AML-193 (cell line): ENCODE results near the gene GPM6B.

Experiments used
- DNase-seq, 2 experiments: peaks; one replicate each; lab custom pipeline; 2025; lab: John Stamatoyannopoulos, UW

Gene GPM6B, protein sequence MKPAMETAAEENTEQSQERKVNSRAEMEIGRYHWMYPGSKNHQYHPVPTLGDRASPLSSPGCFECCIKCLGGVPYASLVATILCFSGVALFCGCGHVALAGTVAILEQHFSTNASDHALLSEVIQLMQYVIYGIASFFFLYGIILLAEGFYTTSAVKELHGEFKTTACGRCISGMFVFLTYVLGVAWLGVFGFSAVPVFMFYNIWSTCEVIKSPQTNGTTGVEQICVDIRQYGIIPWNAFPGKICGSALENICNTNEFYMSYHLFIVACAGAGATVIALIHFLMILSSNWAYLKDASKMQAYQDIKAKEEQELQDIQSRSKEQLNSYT

DNA sequence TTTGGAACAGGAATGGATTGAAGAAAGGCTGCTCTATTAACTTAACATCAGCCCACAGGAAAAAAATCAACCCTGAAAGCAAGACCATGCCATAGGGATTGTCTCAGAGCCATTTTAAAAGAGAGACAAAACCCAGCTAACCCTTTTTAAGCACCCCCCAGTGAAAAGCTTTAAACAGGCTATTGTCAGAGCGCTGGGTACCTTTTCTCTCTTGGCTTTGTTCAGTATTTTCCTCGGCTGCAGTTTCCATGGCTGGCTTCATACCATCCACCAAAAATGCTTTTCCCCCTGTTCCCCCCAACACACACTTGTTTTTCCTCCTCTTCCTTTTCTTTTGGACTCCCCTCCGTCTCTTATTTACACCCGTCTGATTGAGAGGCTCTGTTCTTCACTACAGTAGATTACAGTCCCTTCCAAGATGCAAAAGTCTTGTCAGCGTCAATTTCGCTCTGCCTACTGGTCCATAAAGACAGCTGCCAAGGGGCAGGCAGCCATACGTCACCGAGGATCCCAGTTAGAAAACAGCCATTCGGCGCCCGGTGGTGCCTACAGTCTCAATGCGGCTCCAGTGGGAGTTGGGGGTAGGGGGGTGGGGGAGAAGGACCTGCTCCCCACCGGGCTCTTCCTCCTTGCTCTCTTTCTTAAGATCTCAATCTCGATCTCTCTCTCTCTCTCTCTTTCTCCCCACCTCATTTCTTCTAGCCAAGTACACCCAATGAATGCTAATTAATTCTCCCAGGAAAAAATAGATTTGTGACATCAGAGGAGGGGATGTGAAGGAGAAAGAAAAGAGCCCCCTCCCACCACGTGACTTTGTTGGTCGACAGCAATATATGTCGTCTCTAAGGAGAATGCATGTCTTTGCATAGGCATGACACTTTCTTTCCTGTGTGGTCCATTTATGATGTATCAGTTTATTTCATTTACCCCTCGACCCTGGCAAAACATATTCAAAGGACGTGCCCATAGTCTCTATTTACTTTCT lies at the start of gene GPM6B:
TSS of gene GPM6B (minus strand) at position 451 of the 985 bp plus-strand sequence. CDS start at position 262, 189 bp downstream.
- no peak for DNase-seq

DNA sequence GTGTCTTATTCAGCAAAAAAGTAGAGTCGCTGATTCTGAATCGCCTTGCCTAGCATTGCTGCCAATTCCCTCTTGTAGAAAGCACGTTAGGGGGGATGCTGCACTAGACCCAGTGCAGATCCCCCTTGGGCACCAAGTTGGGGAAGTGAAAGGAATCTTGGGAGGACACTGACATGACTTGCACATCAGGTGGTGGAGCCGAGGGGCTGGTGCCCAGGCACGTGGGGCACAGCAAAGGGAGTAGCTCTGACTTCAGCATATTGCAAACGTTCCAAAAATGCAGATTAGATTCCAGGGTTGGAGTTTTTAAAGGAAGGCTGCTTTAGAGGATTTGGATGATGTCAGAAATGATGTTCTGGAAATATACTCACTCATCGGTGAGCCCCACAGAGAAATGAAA lies 47.4 kb upstream of the GPM6B start:
- no peak for DNase-seq

DNA sequence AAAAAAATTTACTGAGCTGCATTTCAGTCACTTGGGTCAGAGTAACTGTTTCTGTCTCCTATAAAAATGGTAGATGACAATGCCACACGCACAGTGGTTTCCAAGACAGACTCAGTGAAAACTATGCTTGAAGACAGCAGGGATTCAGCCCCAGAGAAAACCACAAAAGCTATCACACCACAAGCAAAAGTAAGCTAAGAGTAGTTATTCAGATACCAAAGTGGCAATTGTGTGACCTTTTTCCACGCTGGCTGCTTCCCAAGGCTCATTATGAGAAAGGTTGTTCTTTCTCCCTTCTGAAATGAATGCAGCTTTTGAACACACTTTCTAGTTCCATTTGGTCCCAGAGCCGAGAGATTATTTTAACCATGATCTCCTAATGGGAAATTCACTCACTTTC lies 46.4 kb upstream of the GPM6B start:
- DNase-seq = no peak

DNA sequence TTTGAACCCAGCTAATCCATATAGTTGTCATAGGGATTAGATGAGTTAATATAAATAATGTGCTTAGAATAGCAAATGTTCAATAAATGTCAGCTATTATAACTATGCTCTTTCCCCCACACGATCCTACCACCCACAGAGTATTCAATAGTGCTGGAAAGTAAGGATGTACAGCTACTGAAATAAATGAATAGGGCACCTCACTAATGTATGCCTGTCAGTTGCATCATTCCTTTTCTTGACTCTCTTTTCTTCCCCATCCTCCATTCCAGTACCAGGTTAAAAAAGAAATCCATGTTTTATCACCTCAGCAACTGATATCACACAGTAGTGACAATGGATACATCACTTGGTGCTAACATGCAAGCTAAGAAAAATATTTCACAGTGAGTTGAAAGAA lies 42.8 kb upstream of the GPM6B start:
- DNase-seq = no peak

DNA sequence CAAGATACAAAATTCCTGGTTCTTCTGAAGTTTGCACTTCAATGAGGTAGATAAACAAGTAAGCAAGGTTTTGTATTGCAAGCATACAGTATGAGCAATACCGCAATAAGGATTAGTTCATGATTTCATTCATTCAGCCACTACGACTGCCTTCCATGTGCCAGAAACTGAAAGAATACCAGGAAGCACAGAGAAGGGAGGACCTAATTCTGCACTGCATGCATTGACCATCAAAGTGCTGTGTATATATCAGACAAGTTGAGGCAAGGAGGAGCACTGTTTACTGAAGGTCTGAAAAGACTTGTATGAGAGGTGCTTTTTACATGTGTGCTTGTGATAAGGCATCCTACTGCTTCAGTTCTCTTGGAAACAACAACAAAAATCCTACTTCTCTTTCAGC lies 40.9 kb upstream of the GPM6B start:
- DNase-seq = no peak

DNA sequence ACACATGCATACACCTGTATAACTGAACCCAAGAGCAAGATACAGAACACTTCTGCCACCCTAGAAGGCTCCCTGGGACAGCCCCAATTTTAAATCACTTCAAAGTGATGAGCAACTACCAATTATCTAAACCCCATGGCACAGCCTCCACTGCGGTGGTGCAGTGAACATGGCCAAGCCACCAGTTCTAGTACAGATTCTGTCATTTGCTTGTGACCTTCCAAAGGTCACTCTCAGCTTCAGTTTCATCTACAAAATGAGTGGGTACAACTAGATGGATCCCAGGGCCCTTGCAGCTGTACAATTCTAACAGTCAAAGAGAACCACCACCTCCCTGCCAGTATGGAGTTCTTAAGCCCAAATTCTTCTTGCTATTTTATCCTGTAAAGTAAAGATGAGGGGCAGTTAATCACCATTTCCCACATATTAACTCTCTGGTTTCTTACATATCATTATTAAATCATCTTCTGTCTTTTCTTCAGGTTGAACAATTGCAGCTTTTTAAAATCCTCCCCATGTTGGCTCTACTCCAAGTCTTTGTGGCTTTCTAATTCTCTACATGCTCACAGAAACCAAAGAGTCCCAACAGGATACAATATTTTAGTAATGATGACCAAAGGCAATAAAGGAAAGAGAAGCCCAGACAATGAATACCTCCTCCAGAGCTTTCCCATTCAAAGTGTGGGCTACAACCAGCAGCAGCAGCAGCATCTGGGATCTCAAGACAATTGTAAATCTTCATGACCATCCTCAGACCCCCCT lies 39.0 kb upstream of the GPM6B start:
- DNase-seq = no peak

DNA sequence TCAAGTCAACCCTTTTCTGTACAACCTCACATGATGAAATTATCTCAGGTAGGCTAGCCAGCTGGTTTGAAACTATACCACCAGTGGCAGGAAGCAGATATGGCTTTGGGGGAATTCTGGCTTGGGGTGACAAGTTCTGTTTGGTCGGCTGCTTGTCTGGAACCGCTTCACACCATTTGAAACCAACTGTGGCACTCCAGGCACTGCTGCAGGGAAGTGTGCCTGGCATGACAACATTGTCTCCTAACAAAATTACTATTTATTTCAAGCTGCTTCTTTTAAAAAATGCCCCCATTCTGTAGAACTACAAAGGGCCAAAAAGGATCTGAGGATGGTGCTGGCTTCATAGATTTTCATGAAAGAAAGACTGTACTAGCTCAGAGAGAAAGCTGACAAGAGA lies 37.1 kb upstream of the GPM6B start:
- no peak for DNase-seq

DNA sequence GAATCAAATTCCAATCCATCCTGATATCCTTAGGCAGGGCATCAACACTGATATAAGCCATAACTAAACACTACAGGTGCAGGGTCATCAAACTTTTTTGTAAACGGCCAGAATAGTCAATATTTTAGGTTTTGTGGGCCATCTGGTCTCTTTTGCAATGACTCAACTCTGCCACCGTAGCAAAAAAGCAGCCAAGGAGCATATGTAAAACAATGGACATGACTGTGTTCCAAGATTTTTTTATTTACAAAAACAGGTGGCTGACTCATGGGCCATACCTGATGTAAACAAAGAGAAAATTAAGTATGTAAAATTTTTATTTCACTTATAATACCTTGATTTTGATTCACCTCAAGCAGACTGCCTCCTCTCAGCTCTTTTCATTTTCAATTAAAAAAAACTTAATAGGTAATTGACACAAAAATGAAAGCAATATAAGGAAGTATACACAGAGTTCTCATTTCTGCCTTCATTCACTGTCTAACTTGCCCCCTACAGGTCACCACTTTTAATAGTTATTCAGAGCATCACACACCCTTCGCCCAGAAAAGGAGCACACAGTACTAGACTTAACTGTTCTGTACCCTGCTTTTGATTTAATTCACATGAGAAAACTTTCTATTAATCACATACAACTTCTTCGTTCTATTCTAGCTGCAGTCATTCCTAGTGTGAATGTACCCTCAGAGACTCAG lies 35.3 kb upstream of the GPM6B start:
- peak in 1 of 2 experiments; percentile 1 for DNase-seq

DNA sequence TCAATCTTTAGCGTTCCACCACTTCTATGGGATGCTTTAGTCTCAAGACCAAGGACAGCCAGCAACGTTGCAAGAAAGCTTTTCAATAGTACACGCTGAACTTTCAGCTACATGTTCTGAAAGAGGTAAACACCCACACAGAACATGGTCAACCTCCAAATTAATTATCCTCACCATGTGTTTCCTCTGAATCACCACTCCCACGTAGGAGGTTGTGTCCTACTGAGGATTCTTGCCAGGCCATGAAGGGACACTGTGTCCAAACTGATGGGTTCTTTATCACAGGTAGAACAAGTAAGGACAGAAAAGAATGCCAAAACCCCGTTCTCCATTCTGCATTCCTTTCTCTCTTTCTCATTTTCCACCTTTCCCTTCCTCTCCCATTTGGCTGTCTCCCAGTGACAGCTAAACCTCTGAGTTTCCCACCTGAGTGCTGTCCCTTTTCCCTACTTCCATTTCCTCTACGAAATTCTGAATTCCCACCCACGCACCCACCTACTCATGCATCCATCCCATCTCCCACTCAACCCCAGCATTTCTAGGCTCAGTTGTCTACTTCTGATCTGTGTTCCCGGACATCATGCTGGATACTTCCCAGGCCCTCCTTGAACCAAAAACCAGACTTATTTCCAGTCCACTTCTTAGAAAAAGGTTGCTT lies 29.0 kb upstream of the GPM6B start:
- DNase-seq = no peak

DNA sequence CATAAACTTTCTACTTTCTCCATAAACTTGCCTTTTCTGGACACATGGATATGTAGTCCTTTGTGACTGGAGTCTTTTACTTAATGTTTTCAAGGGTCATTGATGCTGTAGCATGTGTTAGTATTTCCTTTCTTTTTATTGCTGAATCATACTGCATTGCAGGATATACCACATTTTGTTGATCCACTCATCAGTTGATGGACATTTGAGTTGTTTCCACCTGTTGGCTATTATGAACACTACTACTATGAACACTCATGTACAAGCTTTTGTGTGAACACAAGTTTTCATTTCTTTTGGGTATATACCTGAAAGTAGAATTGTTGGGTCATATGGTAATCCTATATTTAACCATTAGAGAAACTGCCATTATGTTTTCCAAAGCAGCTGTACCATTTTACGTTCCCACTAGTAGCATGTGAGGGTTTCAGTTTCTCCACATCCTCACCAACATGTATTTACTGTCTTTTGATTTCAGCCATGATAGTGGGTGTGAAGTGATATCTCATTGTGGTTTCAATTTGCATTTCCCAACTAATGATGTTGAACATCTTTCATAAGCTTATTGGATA lies 26.3 kb upstream of the GPM6B start:
- no peak for DNase-seq

DNA sequence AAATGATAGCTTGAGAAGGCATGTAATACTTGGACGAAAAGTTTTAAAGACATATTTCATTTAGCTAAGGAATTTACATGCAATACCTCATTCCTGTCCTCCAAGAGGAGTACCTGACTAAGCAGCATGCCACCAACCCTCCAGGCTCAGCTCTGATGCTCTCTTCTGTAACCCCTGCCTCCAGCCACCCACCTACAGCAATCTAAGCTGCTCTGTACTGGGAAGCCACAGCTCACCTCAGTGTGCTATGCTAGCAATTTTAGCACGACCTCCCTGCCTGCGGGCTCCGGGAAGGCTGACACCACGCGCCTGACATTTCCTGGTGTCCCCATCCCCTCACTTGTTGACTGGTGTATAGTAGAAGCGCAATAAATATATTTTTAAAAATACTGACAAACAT lies 23.2 kb upstream of the GPM6B start:
- DNase-seq = no peak

DNA sequence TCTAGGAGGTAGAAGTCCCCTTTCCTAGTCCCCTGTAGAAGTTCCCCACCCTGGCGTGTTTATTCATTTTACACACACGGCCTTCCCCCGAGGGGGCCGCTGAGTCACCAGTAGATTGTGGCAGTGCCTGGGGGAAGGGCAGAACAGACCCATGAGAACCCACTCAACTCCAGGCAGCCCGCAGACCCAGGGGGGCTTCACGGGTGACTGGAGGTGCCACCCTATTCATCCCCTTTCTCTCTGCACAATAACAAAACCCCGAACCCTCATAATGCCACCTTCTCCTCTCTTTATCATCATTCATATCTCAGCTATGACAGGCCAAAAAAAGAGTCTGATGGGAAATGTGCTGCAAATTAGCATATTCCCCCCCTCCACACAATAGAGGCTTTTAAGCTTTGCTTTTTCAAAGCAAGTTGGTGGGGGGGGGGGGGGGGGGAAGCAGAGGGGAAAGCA lies 20.4 kb upstream of the GPM6B start:
- no peak for DNase-seq

DNA sequence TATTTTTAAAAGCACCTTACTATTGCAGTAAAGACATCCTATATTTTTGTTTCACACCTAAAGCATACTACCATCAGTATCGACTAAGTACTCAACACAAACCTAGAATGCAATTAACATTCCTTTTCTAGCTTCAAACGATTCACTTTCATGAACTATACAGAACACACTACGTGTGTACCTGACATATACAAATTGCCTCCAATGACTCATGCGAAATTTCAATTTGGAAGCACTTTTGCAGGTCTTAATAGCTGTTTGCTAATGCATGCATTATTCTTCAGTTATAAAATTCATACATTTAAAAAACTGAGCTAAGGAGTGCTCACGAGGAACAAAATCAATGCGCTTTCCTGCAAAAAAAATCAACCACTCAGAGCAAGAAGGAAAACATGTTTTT lies 19.7 kb upstream of the GPM6B start:
- no peak for DNase-seq

DNA sequence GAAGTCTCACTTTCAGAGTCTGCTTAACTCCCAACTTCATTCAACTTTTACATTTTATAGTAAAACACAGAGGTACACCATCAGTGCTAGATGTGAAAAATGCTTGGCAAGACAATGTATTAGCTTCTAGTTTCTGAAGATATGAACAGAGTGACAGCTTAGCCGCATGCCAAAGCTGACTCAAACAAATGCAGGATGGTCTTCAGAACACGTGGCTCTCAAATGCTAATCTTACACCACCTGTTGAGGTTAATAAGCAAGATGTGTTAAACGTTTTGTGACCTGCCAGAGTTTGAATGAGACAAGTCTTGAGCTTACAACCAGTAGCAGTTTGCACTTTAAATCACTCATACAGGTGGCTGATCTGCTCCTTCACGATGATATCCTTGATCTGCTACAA lies 18.9 kb upstream of the GPM6B start:
- DNase-seq = no peak

DNA sequence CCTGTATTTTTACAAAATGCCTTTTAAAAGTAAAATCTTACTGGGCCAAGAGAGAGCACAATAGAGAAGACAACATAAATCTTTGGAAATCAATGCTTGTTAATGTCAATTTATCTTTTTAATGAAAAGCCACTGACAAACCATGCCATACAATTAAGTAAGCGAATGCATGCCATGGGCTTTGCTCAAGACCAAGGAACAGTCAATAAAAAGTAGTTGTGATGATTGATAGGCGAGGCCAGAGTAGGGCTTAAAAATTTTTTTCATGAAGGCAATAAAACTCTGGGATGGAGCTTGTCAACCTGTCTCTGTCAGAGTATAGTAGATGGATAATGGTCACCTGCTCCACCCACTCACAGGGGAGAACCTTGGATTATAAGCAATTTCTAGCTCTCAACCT lies 17.5 kb upstream of the GPM6B start:
- DNase-seq = no peak

DNA sequence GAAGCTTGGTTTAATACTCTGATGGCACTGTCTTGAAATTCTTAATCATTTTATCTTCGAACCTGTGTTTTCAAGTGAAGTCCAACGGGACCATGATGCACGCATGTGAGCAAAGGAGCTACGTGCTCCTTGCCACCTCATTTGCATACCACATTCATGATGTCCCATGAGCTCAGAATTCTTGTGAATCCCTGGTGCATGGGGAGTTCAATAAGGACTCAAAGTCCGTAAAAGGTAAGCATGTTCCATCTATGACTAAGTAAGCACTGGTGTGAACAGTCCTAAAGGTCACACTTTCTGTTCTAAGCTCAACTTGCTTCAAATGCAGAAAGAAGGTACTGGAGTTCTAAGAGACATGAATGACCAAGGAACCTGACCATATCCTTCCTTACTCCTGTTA lies 13.1 kb upstream of the GPM6B start:
- DNase-seq = no peak

DNA sequence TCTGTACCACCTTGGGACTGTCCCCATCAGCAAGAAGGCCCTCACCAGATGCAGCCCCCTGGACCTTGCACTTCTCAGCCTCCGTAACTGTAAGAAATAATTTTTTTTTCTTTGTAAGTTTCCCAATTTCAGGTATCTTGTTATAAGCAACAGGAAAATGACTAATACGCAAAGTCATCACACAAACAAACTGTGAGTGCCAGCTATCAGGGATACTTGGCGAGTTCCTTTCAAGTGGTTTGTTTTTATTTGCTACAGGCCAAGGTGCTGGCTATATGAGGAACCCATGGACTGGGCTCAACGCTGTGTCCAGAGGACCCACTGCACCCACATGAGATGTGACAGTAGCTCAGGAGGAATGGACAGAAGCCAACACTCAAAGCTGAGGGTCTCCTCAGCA lies 11.5 kb upstream of the GPM6B start:
- no peak for DNase-seq

DNA sequence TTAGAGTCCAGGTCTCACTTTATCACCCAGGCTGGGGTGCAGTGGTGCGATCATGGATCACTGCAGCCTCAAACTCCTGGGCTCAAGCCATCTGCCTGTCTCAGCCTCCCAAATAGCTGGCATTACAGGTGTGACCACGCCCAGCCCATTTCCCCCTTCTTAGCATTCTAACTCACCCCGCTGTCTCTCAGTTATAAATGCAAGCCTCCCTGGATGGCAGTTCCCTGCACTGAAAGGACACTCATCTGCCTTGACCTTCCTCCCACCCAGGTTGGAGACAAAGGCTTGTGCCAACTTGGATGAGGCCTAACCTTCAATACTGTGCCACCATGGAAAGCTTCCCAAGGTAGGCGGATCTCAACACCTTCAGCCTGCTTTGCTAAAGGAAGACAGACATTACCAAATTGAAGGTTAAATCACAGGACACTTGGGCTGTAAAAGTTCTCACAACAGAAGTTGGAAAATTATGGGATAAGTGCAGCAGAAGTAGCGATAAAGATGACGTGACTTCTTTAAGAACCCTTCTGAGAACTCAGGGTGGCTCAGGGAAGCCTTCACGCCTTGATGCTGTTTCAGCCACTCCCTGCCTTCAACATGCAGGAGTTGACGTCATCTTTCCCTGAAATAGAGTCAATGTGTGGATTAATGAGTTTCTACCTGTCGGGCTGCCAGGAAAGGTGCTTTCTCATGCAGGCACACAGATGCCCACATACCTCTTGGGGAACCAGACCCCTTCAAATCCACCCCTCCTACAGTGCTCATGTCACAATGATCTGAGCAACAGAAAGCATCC lies 10.6 kb upstream of the GPM6B start:
- DNase-seq = no peak

DNA sequence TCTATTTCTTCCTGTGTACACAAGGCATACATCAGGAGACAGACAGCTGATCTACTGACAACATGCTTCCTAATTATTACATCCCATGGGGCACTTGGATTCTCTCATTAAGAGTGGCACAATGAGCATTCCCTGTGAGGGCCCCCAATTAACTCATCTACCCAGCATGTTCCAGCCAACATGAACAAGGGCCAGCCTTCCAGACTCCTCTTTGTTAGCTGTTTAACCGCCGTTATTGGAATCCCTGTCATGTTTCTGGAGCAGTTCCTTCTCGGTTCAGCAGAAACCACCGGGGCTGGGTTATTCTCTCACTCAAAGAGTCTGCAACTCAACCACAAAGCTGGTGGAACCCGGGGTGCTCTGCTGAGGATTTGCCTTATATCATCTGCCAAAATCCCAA lies 9.9 kb upstream of the GPM6B start:
- DNase-seq = no peak

DNA sequence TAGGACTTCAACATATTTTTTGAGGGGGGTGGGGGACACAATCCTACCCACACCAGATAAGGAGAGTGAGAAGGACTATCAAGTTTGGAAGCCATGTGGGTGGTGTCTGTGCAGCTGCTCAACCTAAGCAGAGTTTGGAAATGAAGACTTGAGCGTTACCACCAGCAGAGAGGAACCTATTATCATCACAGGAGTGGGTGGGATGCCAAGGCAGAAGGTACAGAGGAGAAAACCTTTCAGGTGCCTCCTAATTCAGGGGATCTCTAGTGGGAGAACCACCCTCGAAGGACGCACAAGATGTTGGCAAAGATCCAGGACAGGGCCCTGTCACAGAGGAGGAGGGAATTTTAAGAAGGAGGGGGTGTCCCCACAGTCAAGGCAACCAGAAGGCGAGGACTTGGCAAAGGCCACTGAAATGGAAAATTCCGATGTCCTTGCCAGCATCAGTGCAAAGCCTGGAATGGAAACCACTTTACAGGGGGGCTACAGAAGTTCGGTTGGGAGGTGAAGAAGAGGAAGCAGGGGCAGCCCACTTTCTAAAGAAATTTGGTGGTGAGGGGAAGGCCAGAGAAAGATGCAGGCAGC lies 8.4 kb upstream of the GPM6B start:
- DNase-seq = no peak
